MM.1S (cell line): ENCODE results near the gene LPIN1.

Experiments
- CTCF ChIP-seq: fragments of 300-600 bp; sonication (generic); IDR thresholded peaks from 2 replicates; pipeline ENCODE4 v1.5.1; 2016; ENCODE audit warnings: antibody characterized with exemption, low read length, mixed read lengths
- EZH2 ChIP-seq: fragments of 300-600 bp; sonication (generic); optimal IDR thresholded peaks from 2 replicates; pipeline ENCODE3; 2017; ENCODE audit warnings: low read depth, mild to moderate bottlenecking, antibody characterized with exemption, low read length, mixed read lengths
- EZH2phosphoT487 ChIP-seq: fragments of 300-600 bp; sonication (generic); IDR thresholded peaks from 2 replicates; pipeline ENCODE4 v1.6.1; 2018; ENCODE audit warnings: antibody characterized with exemption, low read length

GRCh38 chr2:11819235-11819729 is 72.8 kb downstream of the LPIN1 start:
- TF ChIP-seq CTCF (no peak), EZH2 (no peak), EZH2phosphoT487 (no peak)
